Left lung (tissue), 10 donors: ENCODE results near the gene DAAM1. TPM values are rescaled to one million over a fixed set of nuclear protein-coding genes. Genes with fewer than 3 reads are reported as not detected.

Experiments used
- ATAC-seq: fragments of 200-7000 bp; cut with Tn5 transposase; one replicate; pipeline ENCODE4 v1.9.1; 2020; ENCODE audit warnings: moderate library complexity
- DNase-seq, 4 donors: peaks; one replicate each; pipeline ENCODE4 v3.0.0-alpha.2; 2013 to 2020
- H3K27ac ChIP-seq, 2 donors: fragments of 200-600 bp; sonication (generic) in 1 of 2; one replicate each; pipeline versions ENCODE4 v1.5.0 to v1.8.0; 2020 to 2021
- H3K27me3 ChIP-seq, 2 donors: fragments of 200-600 bp; sonication (generic) in 1 of 2; one replicate each; pipeline versions ENCODE4 v1.5.0 to v1.8.0; 2020 to 2021
- H3K36me3 ChIP-seq, 2 donors: fragments of 200-600 bp; sonication (generic) in 1 of 2; one replicate each; pipeline versions ENCODE4 v1.5.0 to v1.8.0; 2020 to 2021
- H3K4me1 ChIP-seq, 2 donors: fragments of 200-600 bp; one replicate each; pipeline ENCODE4 v1.8.0; 2021
- H3K4me3 ChIP-seq, 2 donors: fragments of 200-600 bp; sonication (generic) in 1 of 2; one replicate each; pipeline versions ENCODE4 v1.5.0 to v1.8.0; 2020 to 2021; ENCODE audit warnings: mild to moderate bottlenecking in 1 of 2
- H3K9me3 ChIP-seq, 2 donors: fragments of 200-600 bp; sonication (generic) in 1 of 2; one replicate each; pipeline versions ENCODE4 v1.5.0 to v1.8.0; 2020 to 2021
- intact Hi-C, 2 donors: fragments of 100-400 bp; cut with DNase I; formaldehyde crosslinking; loops; one replicate each; pipeline versions ENCODE4 v1.11.2 to v1.14.2; 2022
- polyA plus RNA-seq, 6 donors: library from polyadenylated mRNA; unstranded; fragments of 120-200 nt; gene quantifications; one replicate each; pipeline ENCODE4 v1.2.1, GENCODE V29; 2013; ENCODE audit not compliant: insufficient read length in 6 of 6
- total RNA-seq, 2 donors: library from RNA; stranded (reverse); fragmentation: NEBNext Ultra II Directional; extraction: Animal tissue kit (Norgen Biotek cat#: 25700); gene quantifications; one replicate each; pipeline ENCODE4 v1.2.1, GENCODE V29; 2021
- TF ChIP-seq, protein P1 (sequence below), 2 donors: fragments of 200-600 bp; sonication (generic) in 1 of 2; IDR thresholded peaks; one replicate each; pipeline versions ENCODE4 v1.5.0 to v1.8.0; 2021; ENCODE audit warnings: antibody characterized with exemption in 2 of 2
- donor health status: DM: no; HTN: yes; CAD: no.
- donor health status: DM: no; HTN: no; CAD: no.

The DAAM1 gene
- total and polyA plus RNA-seq, 8 donors = 47.5 to 68.4 (median 51.0) TPM

DNA sequence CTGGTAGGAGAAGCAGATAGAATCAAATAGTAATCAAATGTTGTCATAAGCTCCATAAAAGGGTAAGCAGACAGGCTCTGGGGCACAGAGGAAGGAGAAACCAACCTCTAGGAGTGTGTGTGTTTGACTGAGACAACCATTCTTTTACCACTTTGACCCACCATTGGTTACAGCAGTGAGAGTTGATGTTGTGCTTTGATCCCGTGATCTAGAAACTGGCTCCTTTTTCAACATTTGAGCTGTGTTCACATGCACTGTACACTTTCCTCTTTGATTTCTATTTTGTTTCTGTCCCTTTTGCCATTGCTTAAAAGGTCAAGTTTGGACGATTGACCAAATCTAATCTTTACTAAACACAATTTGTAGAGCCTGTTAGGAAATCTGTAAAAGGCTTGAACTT lies 108.0 kb downstream of the DAAM1 start:
- H3K4me3 ChIP-seq = no peak overlapping the region
- peaks cover 0 to 11% of the 10 kb centered on the region in 2 donors for H3K36me3 ChIP-seq
- H3K4me1 ChIP-seq = peaks cover 2 to 12% of the 10 kb centered on the region in 2 donors
- no peaks in the 10 kb centered on the region for H3K9me3 ChIP-seq
- DNase-seq (no peak), ATAC-seq (no peak)
- intact Hi-C loops = no loop called here
- peak overlapping the region in 1 of 2 donors; percentile 2 for H3K27ac ChIP-seq
- no peaks in the 10 kb centered on the region for H3K27me3 ChIP-seq
- TF ChIP-seq, protein P1, sequence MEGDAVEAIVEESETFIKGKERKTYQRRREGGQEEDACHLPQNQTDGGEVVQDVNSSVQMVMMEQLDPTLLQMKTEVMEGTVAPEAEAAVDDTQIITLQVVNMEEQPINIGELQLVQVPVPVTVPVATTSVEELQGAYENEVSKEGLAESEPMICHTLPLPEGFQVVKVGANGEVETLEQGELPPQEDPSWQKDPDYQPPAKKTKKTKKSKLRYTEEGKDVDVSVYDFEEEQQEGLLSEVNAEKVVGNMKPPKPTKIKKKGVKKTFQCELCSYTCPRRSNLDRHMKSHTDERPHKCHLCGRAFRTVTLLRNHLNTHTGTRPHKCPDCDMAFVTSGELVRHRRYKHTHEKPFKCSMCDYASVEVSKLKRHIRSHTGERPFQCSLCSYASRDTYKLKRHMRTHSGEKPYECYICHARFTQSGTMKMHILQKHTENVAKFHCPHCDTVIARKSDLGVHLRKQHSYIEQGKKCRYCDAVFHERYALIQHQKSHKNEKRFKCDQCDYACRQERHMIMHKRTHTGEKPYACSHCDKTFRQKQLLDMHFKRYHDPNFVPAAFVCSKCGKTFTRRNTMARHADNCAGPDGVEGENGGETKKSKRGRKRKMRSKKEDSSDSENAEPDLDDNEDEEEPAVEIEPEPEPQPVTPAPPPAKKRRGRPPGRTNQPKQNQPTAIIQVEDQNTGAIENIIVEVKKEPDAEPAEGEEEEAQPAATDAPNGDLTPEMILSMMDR (IDR thresholded peaks at IDR 0.05) = no peak

GRCh38 chr14:59297071-59297776 lies 108.8 kb downstream of the DAAM1 start:
- H3K27me3 ChIP-seq = no peaks in the 10 kb centered on the region
- TF ChIP-seq, protein P1 (IDR thresholded peaks at IDR 0.05) = no peak
- H3K27ac ChIP-seq = peak overlapping the region in 1 of 2 donors; percentile 2
- DNase-seq = no peak
- intact Hi-C loops = no loop called here
- H3K36me3 ChIP-seq = peaks cover 0 to 4% of the 10 kb centered on the region in 2 donors
- ATAC-seq = no peak
- H3K9me3 ChIP-seq = no peaks in the 10 kb centered on the region
- H3K4me1 ChIP-seq = peaks cover 5 to 12% of the 10 kb centered on the region in 2 donors
- H3K4me3 ChIP-seq = no peak overlapping the region

DNA sequence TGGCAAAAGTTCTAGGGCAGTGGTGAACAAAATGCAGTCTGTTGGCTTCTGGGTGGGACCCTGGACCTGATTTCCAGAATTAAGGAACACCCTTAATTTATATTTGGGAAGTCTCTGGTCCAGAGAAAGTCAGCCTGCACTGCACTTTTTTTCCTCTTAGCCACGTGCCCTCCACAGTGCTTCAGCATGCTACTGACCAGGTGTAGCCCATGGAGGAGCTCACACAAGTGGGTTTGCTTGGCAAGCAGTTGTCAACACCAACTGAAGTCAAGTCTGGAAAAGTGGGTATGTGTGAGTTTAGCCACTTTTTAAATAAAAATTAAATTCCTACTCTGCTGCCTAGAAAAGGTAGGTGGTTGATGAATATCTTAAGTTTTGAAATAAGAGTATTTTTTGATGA lies 111.3 kb downstream of the DAAM1 start:
- Histone ChIP-seq H3K9me3 (no peaks in the 10 kb centered on the region), H3K27ac (no peak overlapping the region), H3K36me3 (no peaks in the 10 kb centered on the region), H3K4me1 (peaks cover 5 to 12% of the 10 kb centered on the region in 2 donors), H3K27me3 (no peaks in the 10 kb centered on the region), H3K4me3 (no peak overlapping the region)
- DNase-seq = no peak
- TF ChIP-seq, protein P1 (IDR thresholded peaks at IDR 0.05) = no peak
- intact Hi-C loops = no loop called here
- ATAC-seq = no peak

- DNase-seq = no peak
- H3K4me1 ChIP-seq = peaks cover 16 to 17% of the 10 kb centered on the region in 2 donors
- no peaks in the 10 kb centered on the region for H3K27me3 ChIP-seq
- H3K27ac ChIP-seq = no peak overlapping the region
- H3K36me3 ChIP-seq = no peaks in the 10 kb centered on the region
- H3K4me3 ChIP-seq = no peak overlapping the region
- TF ChIP-seq, protein P1 (IDR thresholded peaks at IDR 0.05) = no peak
- intact Hi-C loops = no loop called here
- H3K9me3 ChIP-seq = no peaks in the 10 kb centered on the region
- no peak for ATAC-seq
Observed at GRCh38 chr14:59301354-59301753, 112.9 kb downstream of the DAAM1 start.

DNA sequence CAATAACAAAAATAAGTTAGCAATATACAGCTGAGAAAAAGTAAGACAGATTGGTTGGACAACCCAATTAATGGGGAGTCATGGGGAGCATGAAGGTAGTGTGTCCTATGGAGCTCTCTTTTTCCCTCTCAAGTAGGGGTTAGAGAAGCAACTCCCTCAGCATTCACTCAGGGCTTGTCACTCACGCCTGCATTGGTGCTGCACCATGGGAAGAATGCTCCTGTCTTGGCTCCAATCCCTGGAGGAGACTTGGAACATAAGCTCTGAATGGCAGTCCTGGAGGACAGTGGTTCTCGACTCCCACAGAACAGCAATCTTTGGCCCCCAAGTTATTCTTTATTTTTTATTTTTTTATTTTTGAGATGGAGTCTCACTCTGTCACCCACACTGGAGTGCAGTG lies 113.8 kb downstream of the DAAM1 start:
- H3K36me3 ChIP-seq = no peaks in the 10 kb centered on the region
- DNase-seq (no peak), ATAC-seq (no peak)
- H3K27ac ChIP-seq = no peak overlapping the region
- intact Hi-C loops = no loop called here
- H3K9me3 ChIP-seq = no peaks in the 10 kb centered on the region
- H3K27me3 ChIP-seq = no peaks in the 10 kb centered on the region
- H3K4me3 ChIP-seq = no peak overlapping the region
- TF ChIP-seq, protein P1 (IDR thresholded peaks at IDR 0.05) = no peak
- H3K4me1 ChIP-seq = peaks cover 12 to 21% of the 10 kb centered on the region in 2 donors
